OCI-LY7 (cell line): ENCODE measurements around the gene ELF1.
"Not testable (repeated sequence)": the region's sequence is repeated elsewhere in the genome, so short reads cannot be mapped to it uniquely, and the experiment has no call there.

Source experiments
- EZH2phosphoT487 ChIP-seq: fragments of 200-600 bp; sonication (generic); IDR thresholded peaks from 2 replicates; pipeline ENCODE4 v1.6.1; 2018; ENCODE audit warnings: low read depth, borderline replicate concordance, mild to moderate bottlenecking, mixed run types, antibody characterized with exemption, low read length, moderate library complexity, mixed read lengths
- TF ChIP-seq, protein P1 (sequence below): fragments of 200-600 bp; sonication (generic); conservative IDR thresholded peaks from 2 replicates; pipeline ENCODE4 v1.5.1; 2014; ENCODE audit warnings: mild to moderate bottlenecking, antibody characterized with exemption, low read length, moderate library complexity, mixed read lengths

DNA sequence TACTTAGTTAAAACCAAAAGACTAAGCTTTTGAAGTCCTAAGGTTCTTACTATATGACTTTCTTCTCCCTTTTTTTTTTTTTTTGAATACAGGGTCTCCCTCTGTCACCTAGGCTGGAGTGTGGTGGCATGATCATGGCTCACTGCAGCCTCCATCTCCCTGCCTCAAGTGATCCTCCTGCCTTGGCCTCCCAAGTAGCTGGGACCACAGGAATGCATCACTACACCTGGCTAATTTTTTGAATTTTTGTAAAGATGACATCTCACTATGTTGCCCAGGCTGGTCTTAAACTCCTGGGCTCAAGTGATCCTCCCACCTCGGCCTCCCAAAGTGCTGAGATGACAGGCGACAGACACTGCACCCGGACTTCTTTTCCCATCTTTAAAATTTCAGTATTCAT, 89.2 kb downstream of the ELF1 start:
- TF ChIP-seq, protein P1, sequence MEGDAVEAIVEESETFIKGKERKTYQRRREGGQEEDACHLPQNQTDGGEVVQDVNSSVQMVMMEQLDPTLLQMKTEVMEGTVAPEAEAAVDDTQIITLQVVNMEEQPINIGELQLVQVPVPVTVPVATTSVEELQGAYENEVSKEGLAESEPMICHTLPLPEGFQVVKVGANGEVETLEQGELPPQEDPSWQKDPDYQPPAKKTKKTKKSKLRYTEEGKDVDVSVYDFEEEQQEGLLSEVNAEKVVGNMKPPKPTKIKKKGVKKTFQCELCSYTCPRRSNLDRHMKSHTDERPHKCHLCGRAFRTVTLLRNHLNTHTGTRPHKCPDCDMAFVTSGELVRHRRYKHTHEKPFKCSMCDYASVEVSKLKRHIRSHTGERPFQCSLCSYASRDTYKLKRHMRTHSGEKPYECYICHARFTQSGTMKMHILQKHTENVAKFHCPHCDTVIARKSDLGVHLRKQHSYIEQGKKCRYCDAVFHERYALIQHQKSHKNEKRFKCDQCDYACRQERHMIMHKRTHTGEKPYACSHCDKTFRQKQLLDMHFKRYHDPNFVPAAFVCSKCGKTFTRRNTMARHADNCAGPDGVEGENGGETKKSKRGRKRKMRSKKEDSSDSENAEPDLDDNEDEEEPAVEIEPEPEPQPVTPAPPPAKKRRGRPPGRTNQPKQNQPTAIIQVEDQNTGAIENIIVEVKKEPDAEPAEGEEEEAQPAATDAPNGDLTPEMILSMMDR = not testable (repeated sequence)
- TF ChIP-seq EZH2phosphoT487 = not testable (repeated sequence)
